ENCODE measurements around the gene BTBD9.

DNA sequence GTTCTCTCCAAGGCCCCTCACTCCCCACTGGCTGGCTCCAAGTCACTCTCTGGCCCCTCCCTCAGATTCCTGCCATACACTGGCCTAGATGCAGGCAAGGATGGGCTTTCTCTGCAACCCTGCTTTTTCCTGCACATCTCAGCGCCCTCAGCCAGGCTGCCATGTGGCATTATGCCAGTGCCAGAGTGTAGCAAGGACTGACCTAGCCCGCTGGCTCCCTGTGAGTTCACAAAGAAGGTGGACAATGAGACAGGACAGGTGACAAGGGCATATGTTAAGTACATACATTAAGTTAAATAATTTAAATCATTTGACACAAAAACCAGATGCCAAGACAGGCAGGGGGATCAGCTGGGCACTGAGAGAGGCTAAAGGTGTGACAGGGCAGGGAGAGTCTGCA is 425.6 kb downstream of the BTBD9 start:
- TF ChIP-seq, protein P1, sequence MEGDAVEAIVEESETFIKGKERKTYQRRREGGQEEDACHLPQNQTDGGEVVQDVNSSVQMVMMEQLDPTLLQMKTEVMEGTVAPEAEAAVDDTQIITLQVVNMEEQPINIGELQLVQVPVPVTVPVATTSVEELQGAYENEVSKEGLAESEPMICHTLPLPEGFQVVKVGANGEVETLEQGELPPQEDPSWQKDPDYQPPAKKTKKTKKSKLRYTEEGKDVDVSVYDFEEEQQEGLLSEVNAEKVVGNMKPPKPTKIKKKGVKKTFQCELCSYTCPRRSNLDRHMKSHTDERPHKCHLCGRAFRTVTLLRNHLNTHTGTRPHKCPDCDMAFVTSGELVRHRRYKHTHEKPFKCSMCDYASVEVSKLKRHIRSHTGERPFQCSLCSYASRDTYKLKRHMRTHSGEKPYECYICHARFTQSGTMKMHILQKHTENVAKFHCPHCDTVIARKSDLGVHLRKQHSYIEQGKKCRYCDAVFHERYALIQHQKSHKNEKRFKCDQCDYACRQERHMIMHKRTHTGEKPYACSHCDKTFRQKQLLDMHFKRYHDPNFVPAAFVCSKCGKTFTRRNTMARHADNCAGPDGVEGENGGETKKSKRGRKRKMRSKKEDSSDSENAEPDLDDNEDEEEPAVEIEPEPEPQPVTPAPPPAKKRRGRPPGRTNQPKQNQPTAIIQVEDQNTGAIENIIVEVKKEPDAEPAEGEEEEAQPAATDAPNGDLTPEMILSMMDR (IDR thresholded peaks at IDR 0.05): no peak
- TF ChIP-seq POLR2A (IDR thresholded peaks at IDR 0.05) (no peak), POLR2AphosphoS5 (IDR thresholded peaks at IDR 0.05) (no peak)

All from transverse colon (tissue), 4 donors.